ENCODE measurements around the gene CELA2A. TPM values are rescaled to one million over a fixed set of nuclear protein-coding genes. Genes with fewer than 3 reads are reported as not detected.

The CELA2A gene
- total and polyA plus RNA-seq, 7 donors = 0.10 to 2.1 TPM; not detected in 5

GRCh38 chr1:15508700-15509487 is 52.4 kb downstream of the CELA2A start:
- intact Hi-C loops (cut with DNase I) = loop anchor here in 1 of 2 donors (10.0 kb wide), 1 partner anchor 184 kb away; no protein-coding TSS in a partner anchor
- H3K27me3 ChIP-seq (ENCODE audit: insufficient read depth in 3 of 3, low read length in 2 of 3) = no peaks in the 10 kb centered on the region
- WGBS, 3 donors = 87 to 90% (median 87%) methylated on average over 12 of the region's 12 CpGs
- ATAC-seq (no peak), DNase-seq (no peak)
- TF ChIP-seq, protein P1, sequence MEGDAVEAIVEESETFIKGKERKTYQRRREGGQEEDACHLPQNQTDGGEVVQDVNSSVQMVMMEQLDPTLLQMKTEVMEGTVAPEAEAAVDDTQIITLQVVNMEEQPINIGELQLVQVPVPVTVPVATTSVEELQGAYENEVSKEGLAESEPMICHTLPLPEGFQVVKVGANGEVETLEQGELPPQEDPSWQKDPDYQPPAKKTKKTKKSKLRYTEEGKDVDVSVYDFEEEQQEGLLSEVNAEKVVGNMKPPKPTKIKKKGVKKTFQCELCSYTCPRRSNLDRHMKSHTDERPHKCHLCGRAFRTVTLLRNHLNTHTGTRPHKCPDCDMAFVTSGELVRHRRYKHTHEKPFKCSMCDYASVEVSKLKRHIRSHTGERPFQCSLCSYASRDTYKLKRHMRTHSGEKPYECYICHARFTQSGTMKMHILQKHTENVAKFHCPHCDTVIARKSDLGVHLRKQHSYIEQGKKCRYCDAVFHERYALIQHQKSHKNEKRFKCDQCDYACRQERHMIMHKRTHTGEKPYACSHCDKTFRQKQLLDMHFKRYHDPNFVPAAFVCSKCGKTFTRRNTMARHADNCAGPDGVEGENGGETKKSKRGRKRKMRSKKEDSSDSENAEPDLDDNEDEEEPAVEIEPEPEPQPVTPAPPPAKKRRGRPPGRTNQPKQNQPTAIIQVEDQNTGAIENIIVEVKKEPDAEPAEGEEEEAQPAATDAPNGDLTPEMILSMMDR (IDR thresholded peaks at IDR 0.05) = no peak
- H3K36me3 ChIP-seq (ENCODE audit: insufficient read depth in 1 of 2, low read depth in 1 of 2) = peaks cover 0 to 29% of the 10 kb centered on the region in 2 donors
- H3K4me1 ChIP-seq = no peaks in the 10 kb centered on the region
- no peak overlapping the region for H3K4me3 ChIP-seq
- no peak overlapping the region for H3K27ac ChIP-seq
- H3K9me3 ChIP-seq = no peaks in the 10 kb centered on the region

GRCh38 chr1:15509586-15509985 is 53.1 kb downstream of the CELA2A start:
- no peak for ATAC-seq
- H3K4me3 ChIP-seq = no peak overlapping the region
- H3K36me3 ChIP-seq (ENCODE audit: insufficient read depth in 1 of 2, low read depth in 1 of 2) = peaks cover 0 to 24% of the 10 kb centered on the region in 2 donors
- TF ChIP-seq, protein P1 (IDR thresholded peaks at IDR 0.05) = no peak
- no peak for DNase-seq
- WGBS, 3 donors = 84 to 87% (median 86%) methylated on average over 7 of the region's 7 CpGs
- H3K4me1 ChIP-seq = no peaks in the 10 kb centered on the region
- H3K27ac ChIP-seq = no peak overlapping the region
- no peaks in the 10 kb centered on the region for H3K9me3 ChIP-seq
- intact Hi-C loops (cut with DNase I) = loop anchor here in 1 of 2 donors (10.0 kb wide), 1 partner anchor 185 kb away; no protein-coding TSS in a partner anchor
- no peaks in the 10 kb centered on the region for H3K27me3 ChIP-seq (ENCODE audit: insufficient read depth in 3 of 3, low read length in 2 of 3)

- H3K9me3 ChIP-seq = no peaks in the 10 kb centered on the region
- ATAC-seq (no peak), DNase-seq (no peak)
- no peak overlapping the region for H3K27ac ChIP-seq
- H3K4me1 ChIP-seq = no peaks in the 10 kb centered on the region
- H3K4me3 ChIP-seq = no peak overlapping the region
- no peaks in the 10 kb centered on the region for H3K27me3 ChIP-seq (ENCODE audit: insufficient read depth in 3 of 3, low read length in 2 of 3)
- intact Hi-C loops (cut with DNase I) = no loop called here
- H3K36me3 ChIP-seq (ENCODE audit: insufficient read depth in 1 of 2, low read depth in 1 of 2) = peaks cover 0 to 16% of the 10 kb centered on the region in 2 donors
- WGBS, 3 donors = 89% methylated on average over 8 of the region's 8 CpGs
- TF ChIP-seq, protein P1 (IDR thresholded peaks at IDR 0.05) = no peak
These were observed 54.3 kb downstream of the CELA2A start for GRCh38 chr1:15510611-15511405.

GRCh38 chr1:15513192-15513591 is 56.7 kb downstream of the CELA2A start:
- DNase-seq = no peak
- H3K27ac ChIP-seq = no peak overlapping the region
- no peaks in the 10 kb centered on the region for H3K27me3 ChIP-seq (ENCODE audit: insufficient read depth in 3 of 3, low read length in 2 of 3)
- intact Hi-C loops (cut with DNase I) = no loop called here
- peaks cover 0 to 29% of the 10 kb centered on the region in 2 donors for H3K36me3 ChIP-seq (ENCODE audit: insufficient read depth in 1 of 2, low read depth in 1 of 2)
- TF ChIP-seq, protein P1 (IDR thresholded peaks at IDR 0.05) = no peak
- no peak for ATAC-seq
- H3K9me3 ChIP-seq = no peaks in the 10 kb centered on the region
- H3K4me3 ChIP-seq = no peak overlapping the region
- H3K4me1 ChIP-seq = no peaks in the 10 kb centered on the region
- WGBS, 3 donors = 78 to 85% (median 83%) methylated on average over 4 of the region's 4 CpGs
